ENCODE results near the gene HAL.

- TF ChIP-seq ZNF274 (IDR thresholded peaks at IDR 0.05; ENCODE audit: low read depth, low read length) (no peak), SUZ12 (IDR thresholded peaks at IDR 0.05; ENCODE audit: extremely low read depth, insufficient read depth, insufficient read length) (no peak)
These were observed 33.0 kb downstream of the HAL start for GRCh38 chr12:95963096-95963495.
